SW480 (cell line): Measurements from ENCODE around the gene ABCC9.

Experiments used
- DNase-seq: peaks from one replicate; pipeline ENCODE4 v3.0.0-alpha.2; 2016; ENCODE audit warnings: low spot score

Gene ABCC9

GRCh38 chr12:21940549-21941505 is at the start of gene ABCC9:
Gene ABCC9 (minus strand): TSS chr12:21941426. CDS start chr12:21936674, 4,752 bp downstream.
- no peak for DNase-seq

GRCh38 chr12:21989819-21990412 is 48.7 kb upstream of the ABCC9 start:
- DNase-seq, result peak; percentile 62

DNA sequence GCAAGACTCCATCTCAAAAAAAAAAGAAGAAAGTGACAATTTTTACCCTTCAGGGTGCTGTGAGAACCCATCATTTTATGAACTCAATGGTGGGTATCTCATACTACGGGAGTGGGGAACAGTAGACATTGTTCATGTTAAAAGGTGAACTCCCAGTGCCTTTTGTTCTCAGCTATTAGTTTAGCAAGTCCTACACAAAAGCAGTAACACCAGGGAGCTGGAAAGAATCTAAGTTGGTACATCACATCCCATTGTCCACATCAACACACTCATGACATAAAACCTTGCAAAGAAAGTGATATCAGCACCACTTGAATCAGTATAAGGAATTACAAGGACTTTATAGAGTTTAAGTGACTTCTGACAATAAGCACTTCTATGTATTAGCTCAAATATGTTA is 47.4 kb upstream of the ABCC9 start:
- DNase-seq, result no peak

- DNase-seq, result no peak
Measured at GRCh38 chr12:21987755-21988154, 46.5 kb upstream of the ABCC9 start.

DNA sequence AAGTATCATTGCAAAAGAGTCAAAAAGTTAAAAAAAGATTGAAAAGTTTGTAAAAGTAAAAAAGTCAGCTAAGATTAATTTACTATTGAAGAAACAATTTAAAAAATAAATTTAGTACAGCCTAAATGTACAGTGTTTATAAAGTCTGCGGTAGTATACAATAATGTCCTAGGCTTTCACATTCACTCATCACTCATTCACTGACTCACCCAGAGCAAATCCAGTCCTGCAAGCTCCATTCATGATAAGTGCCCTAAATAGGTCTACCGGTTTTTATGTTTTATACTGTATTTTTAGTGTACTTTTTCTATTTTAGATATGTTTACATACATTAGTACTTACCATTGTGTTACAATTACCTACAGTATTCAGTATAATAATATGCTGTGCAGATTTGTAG is 43.9 kb upstream of the ABCC9 start:
- DNase-seq, result no peak

GRCh38 chr12:21984375-21984774 is 43.1 kb upstream of the ABCC9 start:
- DNase-seq, result peak; percentile 30

- no peak for DNase-seq
Measured at GRCh38 chr12:21983095-21983494, 41.9 kb upstream of the ABCC9 start.

DNA sequence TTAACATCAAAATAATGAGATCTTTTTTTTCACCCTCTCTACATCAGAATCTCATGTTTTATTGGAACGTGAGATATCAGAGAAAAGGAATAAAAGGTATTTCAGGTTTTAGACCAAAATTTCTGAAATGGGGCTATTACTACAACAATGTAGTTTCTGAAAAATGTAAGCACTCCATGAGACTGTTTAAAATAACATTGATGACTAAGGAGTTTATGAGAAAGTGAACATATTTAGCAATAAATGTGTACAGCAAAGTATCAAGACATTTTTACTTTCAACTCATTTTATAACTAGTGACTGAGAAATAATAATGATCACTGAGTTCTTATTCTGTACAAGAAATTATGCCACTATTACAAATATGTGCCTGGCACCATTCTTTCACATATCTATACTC is 39.3 kb upstream of the ABCC9 start:
- no peak for DNase-seq

DNA sequence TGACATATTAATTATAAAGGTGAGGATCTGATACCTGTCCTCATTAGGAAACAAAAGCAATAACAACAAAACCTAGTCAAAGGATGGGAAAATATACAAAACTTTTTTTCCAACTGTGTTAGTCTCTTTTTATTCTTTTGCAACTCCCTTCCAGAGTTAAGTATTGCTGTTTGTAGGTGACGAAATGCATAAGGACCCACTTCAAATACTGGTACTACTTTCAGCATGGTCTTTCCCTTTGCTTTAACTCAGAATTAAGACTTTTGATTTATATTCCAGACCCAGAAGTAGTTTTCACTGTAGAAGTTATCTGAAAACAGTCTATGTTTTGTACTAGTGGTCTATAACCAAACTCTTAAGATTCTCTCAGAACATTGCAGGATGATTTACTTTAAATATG is 34.1 kb upstream of the ABCC9 start:
- no peak for DNase-seq

GRCh38 chr12:21973221-21973620 is 32.0 kb upstream of the ABCC9 start:
- DNase-seq, result no peak

DNA sequence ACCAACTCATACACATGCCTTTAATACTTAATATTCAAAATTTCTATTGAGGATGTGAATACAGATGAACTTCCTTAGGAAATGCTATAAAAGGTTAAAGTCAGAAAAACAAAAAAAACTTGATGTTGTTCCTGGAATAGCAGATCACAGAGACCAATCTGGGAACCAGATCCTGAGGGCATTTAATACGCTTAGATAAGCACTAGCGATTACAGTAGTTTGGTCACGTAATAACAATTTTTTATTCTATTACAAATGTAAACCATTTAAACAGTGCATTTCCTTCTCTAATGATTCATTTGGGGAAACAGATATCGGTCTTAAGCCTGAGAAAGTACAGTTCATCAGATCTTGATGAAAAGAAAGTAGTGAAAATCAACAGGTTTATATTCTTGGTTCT is 30.8 kb upstream of the ABCC9 start:
- no peak for DNase-seq

DNA sequence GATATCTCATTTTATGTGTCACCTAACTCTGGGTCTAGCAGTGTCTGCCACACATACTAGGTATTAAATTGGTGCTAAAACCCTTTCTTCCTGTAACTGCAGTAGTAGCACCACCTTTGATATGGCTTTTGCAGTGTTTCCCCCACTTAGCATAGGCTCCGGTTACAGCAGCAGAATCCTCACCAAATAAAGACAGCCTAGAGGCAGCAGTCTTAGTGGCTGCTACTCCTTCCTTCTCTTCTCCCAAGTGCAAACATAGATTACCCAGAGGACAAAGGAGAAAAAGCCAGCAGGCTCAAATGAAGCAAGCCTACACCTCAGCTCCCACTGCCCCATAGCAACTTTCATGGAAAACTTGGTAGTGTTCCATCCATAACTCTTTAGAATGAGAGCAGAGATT is 30.1 kb upstream of the ABCC9 start:
- DNase-seq, result no peak

DNA sequence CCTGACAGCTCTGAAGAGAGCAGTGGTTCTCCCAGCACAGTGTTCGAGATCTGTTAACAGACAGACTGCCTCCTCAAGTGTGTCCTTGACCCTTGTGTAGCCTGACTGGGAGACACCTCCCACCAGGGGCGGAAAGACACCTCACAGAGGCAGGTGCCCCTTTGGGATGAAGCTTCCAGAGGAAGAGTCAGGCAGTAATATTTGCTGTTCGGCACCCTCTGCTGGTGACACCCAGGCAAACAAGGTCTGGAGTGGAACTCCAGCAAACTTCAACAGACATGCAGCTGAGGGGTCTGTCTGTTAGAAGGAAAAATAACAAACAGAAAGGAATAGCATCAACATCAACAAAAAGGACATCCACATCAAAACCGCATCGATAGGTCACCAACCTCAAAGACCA is 21.6 kb upstream of the ABCC9 start:
- DNase-seq, result no peak

DNA sequence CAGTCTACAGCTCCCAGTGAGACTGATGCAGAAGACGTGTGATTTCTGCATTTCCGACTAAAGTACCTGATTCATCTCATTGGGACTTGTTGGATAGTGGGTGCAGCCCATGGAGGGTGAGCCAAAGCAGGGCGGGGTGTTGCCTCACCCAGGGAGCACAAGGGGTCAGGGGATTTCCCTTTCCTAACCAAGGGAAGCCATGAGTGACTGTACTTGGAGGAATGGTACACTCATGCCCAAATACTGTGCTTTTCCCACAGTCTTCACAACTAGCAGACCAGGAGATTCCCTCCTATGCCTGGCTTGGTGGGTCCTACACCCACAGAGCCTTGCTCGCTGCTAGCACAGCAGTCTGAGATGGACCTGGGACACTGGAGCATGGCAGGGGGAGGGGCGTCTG is 21.0 kb upstream of the ABCC9 start:
- DNase-seq, result no peak

DNA sequence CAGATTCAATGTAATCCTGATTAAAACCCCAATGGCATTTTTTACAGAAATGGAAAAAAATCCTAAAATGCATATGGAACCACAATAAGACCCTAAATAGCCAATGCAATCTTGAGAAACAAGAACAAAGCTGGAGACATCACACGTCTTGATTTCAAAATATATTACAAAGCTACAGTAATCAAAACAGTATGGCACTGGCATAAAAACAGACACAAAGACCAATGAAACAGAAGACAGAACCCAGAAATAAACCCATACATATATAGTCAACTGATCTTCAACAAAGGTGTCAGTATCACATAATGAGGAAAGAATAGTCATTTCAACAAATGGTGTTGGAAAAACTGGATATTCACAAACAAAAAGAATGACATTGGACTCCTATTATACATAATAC is 9.4 kb upstream of the ABCC9 start:
- no peak for DNase-seq

DNA sequence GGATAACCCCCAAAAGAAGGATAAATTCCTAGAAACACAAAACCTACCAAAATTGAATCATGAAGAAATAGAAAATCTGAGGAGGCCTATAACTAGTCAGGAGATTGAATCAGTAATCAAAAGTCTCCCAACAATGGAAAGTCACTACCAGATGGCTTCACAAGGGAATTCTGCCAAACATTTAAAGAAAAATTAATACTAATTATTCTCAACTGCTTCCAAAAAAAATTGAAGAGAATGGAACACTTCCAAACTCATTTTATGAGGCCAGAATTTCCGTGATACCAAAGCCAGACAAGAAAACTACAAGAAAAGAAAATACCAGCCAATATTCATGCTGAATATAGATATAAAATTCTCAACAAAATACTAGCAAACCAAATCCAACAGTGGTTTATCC is 7.8 kb upstream of the ABCC9 start:
- no peak for DNase-seq

- no peak for DNase-seq
Measured at GRCh38 chr12:21946983-21947382, 5.8 kb upstream of the ABCC9 start.

DNA sequence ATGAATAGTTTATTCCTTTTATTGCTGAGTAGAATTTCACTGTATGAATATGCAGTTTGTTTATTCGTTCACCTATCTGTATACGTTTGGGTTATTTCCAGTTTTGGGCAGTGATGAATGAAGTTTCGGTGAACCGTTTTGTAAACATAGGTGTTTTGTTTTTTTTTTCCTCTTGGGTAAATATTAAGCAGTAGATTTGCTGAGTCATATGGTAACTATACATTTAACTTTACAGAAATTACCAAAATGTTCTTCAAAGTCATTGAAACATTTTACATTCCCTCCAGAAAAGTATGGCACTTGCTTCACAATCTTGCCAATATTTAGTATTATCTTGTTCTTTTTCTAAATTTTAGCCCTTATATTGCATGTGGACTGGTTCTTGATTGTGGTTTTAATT is 3.8 kb upstream of the ABCC9 start:
- DNase-seq, result no peak

DNA sequence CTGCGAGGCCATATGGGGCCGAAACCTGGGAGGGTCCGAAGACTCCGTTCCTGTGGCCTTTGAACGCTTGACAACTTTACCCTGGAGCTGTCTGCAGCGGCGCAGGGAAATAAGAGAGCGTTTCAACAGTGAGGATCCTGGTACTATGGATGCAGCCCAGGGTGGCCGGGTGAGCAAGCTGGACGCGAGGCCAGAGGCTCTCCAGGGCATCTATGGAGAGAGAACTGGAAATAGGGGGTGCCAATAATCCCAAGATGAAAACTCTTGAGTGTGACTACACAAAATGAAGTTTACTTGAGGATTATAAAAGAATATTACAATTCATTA is 1.1 kb upstream of the ABCC9 start:
- DNase-seq, result no peak

DNA sequence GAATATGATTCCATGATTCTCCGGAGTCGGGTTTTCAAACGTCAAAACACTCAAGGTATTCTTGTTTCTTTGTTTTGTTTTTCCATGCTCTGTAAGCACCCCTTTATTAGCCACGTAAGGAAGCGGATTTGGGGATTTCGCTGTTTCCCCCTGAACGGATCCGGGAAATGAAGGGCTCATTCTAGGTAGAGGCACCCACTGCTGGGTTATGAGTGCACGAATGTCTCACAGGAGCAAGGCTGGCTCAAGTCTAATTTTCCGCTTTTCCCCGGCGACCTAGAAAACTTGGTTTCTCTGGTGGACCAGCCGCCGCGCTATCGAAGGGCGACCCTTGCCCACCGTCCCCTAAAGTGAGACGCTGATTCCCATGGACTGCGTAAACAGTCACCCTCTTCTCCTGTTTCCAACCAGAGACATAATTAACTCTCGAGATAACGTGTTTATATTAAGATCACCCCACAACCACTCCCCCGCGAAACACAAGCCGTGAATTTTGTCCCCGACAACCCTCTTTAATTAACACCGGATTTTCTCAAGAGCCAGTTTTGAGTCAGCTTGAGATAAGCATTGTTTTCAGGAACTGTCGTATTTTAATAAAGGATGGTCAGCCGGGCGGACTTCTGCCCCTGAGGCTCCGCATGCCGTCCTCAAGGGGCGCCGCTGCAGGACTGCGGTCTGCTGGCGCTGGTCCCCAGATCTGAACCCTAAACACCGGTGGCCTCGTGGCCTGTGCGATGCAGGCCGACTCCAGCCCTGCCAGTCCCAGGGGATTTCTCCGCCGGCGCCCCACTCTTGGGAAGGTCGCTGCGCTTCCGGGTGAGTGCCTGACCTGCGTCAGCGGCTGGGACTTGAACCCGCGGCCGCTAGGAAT is 515 bp upstream of the ABCC9 start:
- no peak for DNase-seq

- DNase-seq, result no peak
Measured at GRCh38 chr12:21939435-21939834, 1.8 kb downstream of the ABCC9 start.

GRCh38 chr12:21938879-21939278 is 2.3 kb downstream of the ABCC9 start:
- DNase-seq, result no peak

DNA sequence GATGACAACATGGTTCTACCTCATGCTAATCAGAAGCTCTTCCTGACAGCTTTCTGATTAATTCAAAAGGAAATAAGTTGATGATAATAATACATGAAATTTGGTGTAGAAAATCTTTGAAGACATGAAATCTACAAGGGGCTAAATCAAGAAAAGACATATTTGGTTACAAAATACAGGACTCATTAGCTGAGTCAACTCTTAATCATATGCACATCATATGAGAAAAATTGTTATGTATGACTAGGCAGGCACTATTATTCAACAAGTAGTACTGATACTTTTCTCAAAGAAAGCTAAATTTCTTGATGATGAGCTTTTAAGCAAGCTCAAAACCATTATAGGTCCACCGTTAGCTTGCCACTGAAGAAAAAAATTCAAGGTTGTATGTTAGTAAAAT is 7.1 kb downstream of the ABCC9 start:
- DNase-seq, result no peak
